NCI-H748 (cell line): ENCODE data around the gene TREH.

Source experiments
- DNase-seq: peaks from one replicate; lab custom pipeline; 2025; ENCODE audit not compliant: unreplicated experiment; lab: John Stamatoyannopoulos, UW

TREH gene

GRCh38 chr11:118670063-118670462, 9.4 kb downstream of the TREH start:
- no peak for DNase-seq

DNA sequence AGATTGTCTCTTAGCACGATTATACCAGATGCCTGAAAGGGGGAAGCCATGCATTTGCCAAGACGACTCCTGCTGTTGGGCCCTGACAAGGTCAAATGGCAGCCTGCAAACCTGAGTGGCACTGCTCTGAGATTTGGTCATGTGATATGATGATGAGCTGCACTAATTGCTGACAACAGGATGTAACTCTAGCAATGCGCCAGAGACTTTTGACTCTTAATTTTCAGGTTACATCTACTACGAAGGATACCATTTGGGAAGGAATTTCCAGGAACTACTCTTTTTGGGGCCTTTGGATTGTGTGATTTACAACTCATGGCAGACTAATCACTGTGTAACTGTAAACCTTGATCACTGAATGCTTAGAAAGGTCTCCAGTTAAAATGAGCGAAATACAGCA, 13.1 kb downstream of the TREH start:
- no peak for DNase-seq

DNA sequence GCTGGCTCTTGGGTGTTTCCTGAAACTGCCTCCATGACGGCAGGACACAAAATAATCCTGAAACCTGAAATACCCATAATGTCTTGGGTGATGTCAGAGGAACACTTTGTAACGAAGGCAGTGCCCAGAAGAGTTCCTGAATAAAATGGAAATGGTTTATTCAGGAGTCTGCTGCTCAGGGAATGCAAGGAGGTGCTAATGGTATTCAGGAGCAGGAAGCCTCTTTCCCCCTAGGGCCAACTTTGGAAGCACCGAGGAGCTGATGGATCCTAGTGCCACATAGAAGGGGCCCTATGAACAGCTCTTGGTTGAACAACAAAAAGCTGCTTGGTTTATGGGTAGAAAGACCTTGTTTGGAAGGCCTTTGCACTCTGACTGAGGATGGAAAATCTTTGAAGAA, 15.5 kb downstream of the TREH start:
- no peak for DNase-seq

GRCh38 chr11:118663381-118663780, 16.1 kb downstream of the TREH start:
- DNase-seq = no peak

DNA sequence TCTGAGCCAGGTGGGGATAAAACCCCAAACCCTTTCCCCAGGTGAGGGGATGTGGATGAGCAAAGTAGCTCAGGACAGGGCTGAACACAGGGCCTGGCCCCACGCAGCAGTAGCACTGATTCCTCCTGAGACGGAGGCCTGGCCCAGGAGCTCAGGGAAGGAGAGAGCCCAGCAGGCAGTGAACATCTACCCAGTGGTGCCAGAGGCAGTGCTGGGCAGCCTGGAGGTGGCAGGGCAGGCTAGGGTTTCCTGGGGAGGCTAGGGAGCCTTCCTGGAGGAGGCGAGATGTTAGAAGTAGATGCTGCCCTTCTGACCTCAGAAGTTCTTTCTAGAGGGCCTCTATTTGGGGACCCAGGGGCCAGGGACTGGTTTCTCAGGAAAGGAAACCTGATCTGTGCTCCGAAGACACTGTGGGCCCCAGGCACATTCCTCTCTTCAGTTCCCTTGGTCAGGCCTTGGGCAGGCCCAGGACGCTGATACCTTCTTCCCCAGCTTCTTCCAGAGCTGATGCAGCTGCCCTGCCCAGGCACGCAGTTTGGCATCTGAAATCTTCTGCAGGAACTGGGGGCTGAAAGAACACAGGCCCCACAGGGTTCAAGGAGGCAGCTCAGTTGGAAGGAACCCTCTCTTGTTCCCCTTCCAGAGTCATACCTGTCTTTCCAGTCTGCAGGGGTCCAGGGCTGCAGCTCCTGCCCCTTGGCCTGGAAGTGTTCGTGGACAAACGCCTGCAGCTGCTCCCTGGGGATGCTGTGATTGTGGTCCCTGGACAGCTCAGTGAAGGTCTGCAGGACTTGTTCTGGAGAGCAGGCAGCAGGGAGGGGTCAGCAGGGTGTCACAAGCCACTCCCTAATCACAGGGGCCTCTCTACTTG, 16.8 kb downstream of the TREH start:
- no peak for DNase-seq

DNA sequence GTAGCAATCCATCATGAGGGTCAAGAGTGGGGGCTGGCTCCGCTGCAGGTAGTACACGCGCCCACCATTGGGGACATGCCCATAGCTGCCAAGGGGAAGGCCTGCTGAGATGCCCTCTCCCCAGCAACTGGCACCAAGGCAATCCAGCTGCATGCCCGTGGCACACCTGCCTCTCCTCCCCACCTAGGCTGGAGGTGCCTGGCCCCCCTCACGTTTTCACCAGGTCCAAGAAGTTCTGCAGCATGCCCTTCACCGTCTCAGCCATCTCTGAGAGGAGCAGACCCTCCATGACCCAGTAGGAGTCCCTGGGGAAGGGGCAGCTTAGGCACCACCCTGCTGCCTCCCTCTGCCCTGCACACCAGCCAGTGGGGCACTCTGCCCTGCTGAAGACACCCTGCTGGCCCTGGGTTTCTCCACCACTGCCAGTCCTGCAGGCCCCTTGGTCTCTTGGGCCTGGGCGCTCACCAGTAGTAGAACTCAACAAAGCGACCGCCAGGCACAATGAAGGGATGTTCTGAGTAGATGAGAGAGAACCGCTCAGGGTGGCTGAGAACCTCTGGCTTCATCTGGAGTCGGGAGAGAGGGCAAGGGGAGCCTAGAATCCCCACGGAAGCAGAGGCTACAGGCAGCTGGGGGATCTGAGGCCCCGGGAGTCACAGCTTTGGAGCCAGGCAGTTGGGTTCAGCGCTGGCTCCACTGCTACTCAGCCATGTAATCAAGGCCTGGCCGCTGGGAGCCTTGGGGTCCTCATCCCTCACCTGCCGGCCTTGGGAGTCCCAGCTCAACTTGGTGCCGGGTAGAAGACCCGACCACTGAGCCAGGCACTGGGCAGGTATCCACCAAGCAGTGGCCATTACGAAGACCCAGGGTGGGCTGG, 17.8 kb downstream of the TREH start:
- DNase-seq = no peak

GRCh38 chr11:118660681-118661424, 18.6 kb downstream of the TREH start:
- no peak for DNase-seq

DNA sequence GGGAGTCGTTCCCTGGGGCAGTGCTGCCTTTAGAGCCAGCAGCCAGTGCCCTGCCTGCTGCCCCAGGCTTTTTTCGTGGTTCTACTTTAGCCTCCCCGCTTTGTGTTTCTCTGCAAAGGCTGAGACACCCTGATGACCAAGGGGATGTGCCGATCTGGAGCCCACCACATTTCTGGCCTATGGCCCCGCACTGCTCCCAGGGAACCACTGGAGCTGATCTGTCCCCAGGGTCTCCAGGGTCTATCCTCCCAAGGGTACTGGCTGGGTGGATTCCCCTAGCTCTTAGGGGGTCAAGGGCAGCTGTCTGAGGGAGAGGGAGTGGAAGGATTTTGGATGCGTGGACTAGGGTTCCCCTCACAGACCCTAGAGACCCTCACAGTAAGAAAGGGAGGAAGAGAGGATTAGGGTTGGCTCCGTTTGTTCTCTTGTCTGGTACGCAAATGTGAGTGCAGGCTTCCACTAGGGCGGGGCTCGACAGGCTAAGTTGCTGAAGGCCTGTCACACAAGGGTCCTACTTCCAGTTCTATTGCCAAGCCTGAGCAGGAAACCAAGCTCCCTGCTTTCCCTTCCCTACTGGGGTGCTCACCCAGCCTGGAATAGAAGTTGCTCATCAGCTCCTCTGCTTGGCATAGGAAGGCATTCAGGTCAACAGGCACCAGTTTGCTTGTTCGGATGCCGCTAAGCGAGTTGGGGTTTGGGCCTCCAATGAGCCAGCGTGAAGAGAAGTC, 19.3 kb downstream of the TREH start:
- DNase-seq = no peak

- DNase-seq = peak; percentile 81
Measured at GRCh38 chr11:118659314-118659952, 20.0 kb downstream of the TREH start.

DNA sequence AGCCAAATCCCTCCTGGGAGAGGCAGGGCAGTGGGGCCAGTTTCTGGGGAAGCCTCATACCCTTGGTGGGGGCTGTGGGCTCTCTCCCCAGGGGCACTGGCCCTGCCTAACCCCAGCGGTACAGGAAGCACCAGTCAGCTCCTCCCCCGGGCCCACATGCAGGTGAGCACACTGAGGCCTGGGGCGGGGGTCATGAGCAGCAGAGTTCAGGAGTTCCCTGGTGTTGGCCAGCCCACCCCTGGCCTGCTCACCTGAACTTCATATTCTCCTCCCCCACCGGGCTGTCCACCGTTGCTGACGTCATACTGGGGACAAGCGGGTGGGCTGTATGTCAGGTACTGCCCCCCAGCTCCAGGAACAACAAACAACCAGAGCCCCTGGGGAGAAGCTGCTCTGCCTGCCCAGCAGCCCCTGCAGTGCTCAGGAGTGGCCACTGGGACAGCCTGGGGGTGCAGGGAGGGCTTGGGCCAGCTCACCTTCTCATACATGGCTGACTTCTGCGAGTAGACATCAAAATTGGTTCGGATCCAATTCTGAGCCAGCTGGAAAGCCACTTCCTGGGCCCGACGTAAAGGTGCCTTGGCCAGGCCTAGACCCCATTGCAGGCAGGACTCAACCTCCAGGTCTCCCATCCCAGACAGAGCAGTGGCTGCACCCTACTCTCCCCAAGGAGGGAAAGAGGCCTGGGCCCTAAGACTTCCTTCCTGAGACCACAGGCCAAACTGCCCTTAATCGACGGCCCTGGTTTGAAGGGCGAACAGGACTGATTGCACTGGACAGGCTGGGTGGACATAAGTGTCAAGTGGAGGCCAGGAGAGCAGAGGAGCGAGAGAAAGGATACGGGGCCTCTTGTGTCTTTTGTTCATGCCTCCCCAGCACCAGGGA, 20.8 kb downstream of the TREH start:
- no peak for DNase-seq

- no peak for DNase-seq
Measured at GRCh38 chr11:118657709-118658428, 21.6 kb downstream of the TREH start.

DNA sequence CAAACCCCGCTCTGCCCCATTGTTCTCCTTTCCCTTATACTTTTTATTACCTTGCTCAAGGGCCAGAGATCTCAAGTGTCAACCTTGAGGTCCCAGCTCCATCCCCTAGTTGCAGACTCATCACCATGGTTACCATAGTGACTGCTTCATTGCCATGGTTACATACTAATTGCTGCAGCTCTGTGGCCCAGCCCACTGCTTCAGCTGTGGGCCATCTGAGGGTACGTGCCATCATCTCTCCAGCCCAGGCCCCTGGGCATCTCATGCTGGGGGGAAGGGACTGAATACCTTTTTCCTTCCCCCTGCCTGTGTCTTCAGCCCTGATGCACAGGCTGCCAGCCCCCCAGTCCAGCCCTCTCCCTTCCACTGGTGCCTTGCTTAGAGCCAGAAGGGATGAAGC, 22.2 kb downstream of the TREH start:
- peak; percentile 37 for DNase-seq

DNA sequence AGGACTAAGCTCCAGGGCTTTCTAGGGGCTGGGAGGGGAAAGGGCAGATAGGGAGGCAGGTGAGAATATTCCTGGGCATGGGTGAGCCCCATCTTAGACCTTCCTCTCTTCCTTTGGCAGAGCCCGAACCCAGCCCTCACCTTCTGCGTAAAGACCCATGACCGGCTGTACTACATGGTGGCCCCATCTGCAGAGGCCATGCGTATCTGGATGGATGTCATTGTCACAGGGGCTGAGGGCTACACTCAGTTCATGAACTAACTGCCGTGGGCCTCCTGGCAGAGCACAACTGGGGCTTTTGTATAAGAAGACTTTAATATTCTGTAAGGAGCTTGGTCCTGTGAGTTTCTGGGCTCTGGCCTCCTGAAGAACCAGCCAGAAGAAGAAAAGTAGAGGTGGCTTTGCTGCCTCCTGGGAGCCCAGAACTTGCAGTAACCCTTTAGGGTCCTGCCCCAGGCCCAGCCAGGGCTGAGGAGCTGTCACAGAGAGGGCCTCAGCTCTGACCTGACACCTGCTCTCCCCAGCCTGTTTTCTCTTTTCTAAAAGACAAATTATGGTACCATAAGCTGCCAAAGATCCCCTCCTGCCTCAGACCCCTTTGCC, 22.8 kb downstream of the TREH start:
- no peak for DNase-seq

DNA sequence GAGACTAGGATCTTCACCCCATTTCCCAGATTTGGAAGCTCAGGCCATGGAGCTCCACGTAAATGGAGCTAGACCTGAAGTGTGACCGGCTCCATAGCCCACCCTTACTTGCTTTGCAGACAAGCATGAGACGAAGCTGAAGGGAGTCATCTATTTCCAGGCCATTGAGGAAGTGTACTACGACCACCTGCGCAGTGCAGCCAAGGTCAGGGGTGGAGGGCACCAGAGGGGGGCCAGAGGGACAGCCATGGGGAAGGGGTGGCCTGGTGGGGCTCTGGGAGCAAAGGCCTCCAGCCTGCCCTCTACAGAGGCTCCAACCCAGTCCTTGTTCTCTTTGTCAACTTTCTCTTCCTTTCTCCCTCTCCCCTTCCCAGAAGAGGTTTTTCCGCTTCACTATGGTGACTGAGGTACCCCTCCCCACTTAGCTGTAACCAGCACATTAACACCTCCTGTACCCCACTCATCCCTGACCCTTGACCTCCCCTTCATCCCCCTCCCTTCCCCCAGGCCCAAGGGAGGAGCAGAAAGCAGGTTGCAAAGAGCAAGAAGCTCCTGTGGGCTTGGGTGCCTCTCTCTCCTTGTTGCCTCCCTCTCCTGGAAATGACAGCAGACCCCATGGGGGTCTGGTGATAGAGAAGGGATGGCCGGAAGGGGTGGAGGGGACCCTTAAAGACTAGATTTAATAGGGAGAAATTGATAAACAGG, 23.8 kb downstream of the TREH start:
- no peak for DNase-seq

DNA sequence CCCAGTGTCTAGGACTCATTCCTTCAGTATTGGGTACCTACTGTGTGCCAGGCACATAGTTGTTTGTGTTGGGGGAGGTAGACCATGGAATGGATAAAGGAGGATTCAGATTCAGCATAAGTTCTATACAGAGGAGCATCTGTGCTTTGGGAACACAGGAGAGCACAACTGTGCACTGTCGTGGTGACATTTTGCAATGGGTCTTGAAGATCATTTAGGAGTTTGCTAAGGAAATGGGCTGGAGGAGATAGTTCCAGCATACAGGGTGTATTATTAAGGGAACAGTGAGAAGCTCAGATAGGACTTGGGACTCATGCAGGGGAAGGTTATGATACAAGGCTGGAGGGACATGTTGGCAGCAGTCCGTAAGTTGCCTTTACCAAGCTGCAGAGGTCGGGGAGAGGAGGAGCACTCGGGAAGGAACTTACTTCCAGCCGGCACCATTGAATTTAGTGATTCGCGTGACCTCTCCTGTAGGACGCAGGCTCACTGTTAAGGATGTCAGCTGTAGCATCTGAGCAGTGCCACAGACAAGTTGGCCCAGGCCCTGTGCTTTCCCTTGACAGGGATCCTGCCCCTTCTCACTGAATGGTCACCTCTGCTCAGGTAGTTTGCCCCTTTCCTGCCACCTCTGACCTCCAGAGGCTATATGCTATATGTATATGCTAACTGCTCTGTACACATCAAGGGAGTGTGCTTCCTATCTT, 25.6 kb downstream of the TREH start:
- no peak for DNase-seq

- no peak for DNase-seq
Measured at GRCh38 chr11:118652681-118653181, 26.7 kb downstream of the TREH start.

DNA sequence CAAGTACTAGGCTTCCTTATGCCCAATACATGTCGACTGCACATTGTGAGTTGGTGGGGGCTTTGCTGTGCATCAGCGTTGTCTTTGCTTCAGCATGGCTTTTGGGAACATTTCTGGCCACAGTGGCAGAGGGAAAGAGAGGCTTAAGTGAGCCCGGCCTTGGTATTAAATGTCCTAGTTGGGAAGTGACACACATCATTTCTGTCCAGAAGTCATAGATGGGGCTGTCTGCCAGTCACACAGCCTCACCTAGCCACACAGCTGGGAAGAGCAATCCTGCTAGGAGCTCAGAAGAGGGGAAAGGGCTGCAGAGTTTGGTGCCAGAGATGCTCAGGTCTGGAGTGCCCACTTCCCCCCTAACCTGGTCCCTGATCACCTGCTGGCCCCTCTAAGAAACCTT, 27.6 kb downstream of the TREH start:
- no peak for DNase-seq
